Measurements from ENCODE around the gene KIR2DL4.
"Not testable (repeated sequence)": the region's sequence is repeated elsewhere in the genome, so short reads cannot be mapped to it uniquely, and the experiment has no call there.

KIR2DL4 gene

GRCh38 chr19:54828064-54828463, 24.7 kb downstream of the KIR2DL4 start:
- not testable (repeated sequence) for H3K36me3 Mint-ChIP-seq; H3K9me3 Mint-ChIP-seq; ATAC-seq; H3K27ac Mint-ChIP-seq; H3K4me3 Mint-ChIP-seq; DNase-seq (ENCODE audit: low spot score in 2 of 2); H3K4me1 Mint-ChIP-seq

- H3K36me3 Mint-ChIP-seq, H3K27ac Mint-ChIP-seq, H3K4me1 Mint-ChIP-seq: not testable (repeated sequence)
Observed at GRCh38 chr19:54832496-54832895, 29.1 kb downstream of the KIR2DL4 start, which contains the start of gene KIR2DS4. TSS of gene KIR2DS4 (plus strand) at chr19:54832676.

GRCh38 chr19:54835126-54835525, 31.7 kb downstream of the KIR2DL4 start:
- not testable (repeated sequence) for DNase-seq (ENCODE audit: low spot score in 2 of 2); H3K9me3 Mint-ChIP-seq; H3K36me3 Mint-ChIP-seq; H3K4me1 Mint-ChIP-seq; ATAC-seq; H3K4me3 Mint-ChIP-seq; H3K27ac Mint-ChIP-seq

More at GRCh38 chr19:54832496-54832895, 29.1 kb downstream of the KIR2DL4 start, which contains the start of gene KIR2DS4:
- H3K9me3 Mint-ChIP-seq; ATAC-seq; DNase-seq (ENCODE audit: low spot score in 2 of 2); H3K4me3 Mint-ChIP-seq: not testable (repeated sequence)

GRCh38 chr19:54837522-54837921, 34.1 kb downstream of the KIR2DL4 start:
- not testable (repeated sequence) for H3K9me3 Mint-ChIP-seq; ATAC-seq; DNase-seq (ENCODE audit: low spot score in 2 of 2); H3K4me1 Mint-ChIP-seq; H3K27ac Mint-ChIP-seq; H3K36me3 Mint-ChIP-seq; H3K4me3 Mint-ChIP-seq

- DNase-seq (ENCODE audit: low spot score in 2 of 2); H3K9me3 Mint-ChIP-seq; H3K4me1 Mint-ChIP-seq; ATAC-seq; H3K36me3 Mint-ChIP-seq; H3K27ac Mint-ChIP-seq; H3K4me3 Mint-ChIP-seq: not testable (repeated sequence)
Observed at GRCh38 chr19:54843171-54843570, 39.8 kb downstream of the KIR2DL4 start.

GRCh38 chr19:54850061-54850640, 46.7 kb downstream of the KIR2DL4 start, which contains the start of gene KIR3DL2:
TSS of gene KIR3DL2 (plus strand) at chr19:54850443. CDS start at chr19:54850476, 33 bp downstream.
- H3K4me1 Mint-ChIP-seq; H3K27ac Mint-ChIP-seq; ATAC-seq; DNase-seq (ENCODE audit: low spot score in 2 of 2); H3K36me3 Mint-ChIP-seq; H3K9me3 Mint-ChIP-seq: not testable (repeated sequence)
- H3K4me3 Mint-ChIP-seq: peak within 1 kb of the TSS; percentile 24

GRCh38 chr19:54850930-54851329, 47.5 kb downstream of the KIR2DL4 start:
- no peak overlapping the region for H3K27ac Mint-ChIP-seq

GRCh38 chr19:54851353-54851752, 47.9 kb downstream of the KIR2DL4 start:
- H3K27ac Mint-ChIP-seq: no peak overlapping the region
- H3K36me3 Mint-ChIP-seq: peaks cover 5% of the 10 kb centered on the region
- H3K4me1 Mint-ChIP-seq: no peaks in the 10 kb centered on the region
- ATAC-seq (no peak), DNase-seq (ENCODE audit: low spot score in 2 of 2) (no peak)
- no peak overlapping the region for H3K4me3 Mint-ChIP-seq
- H3K9me3 Mint-ChIP-seq: peaks cover 5% of the 10 kb centered on the region

More at GRCh38 chr19:54850930-54851329, 47.5 kb downstream of the KIR2DL4 start:
- Mint-ChIP-seq H3K4me3 (no peak overlapping the region), H3K4me1 (no peaks in the 10 kb centered on the region), H3K36me3 (peaks cover 5% of the 10 kb centered on the region), H3K9me3 (peaks cover 5% of the 10 kb centered on the region)
- DNase-seq (ENCODE audit: low spot score in 2 of 2): no peak
- ATAC-seq: no peak

- H3K36me3 Mint-ChIP-seq; H3K27ac Mint-ChIP-seq; H3K9me3 Mint-ChIP-seq; H3K4me3 Mint-ChIP-seq; H3K4me1 Mint-ChIP-seq; DNase-seq (ENCODE audit: low spot score in 2 of 2); ATAC-seq: not testable (repeated sequence)
Observed at GRCh38 chr19:54855241-54855640, 51.8 kb downstream of the KIR2DL4 start.

- not testable (repeated sequence) for H3K27ac Mint-ChIP-seq; H3K36me3 Mint-ChIP-seq; ATAC-seq; DNase-seq (ENCODE audit: low spot score in 2 of 2); H3K4me3 Mint-ChIP-seq; H3K9me3 Mint-ChIP-seq; H3K4me1 Mint-ChIP-seq
Observed at GRCh38 chr19:54858476-54858875, 55.1 kb downstream of the KIR2DL4 start.

GRCh38 chr19:54859421-54859820, 56.0 kb downstream of the KIR2DL4 start:
- ATAC-seq; H3K27ac Mint-ChIP-seq; H3K36me3 Mint-ChIP-seq; H3K4me3 Mint-ChIP-seq; H3K4me1 Mint-ChIP-seq; H3K9me3 Mint-ChIP-seq; DNase-seq (ENCODE audit: low spot score in 2 of 2): not testable (repeated sequence)

- not testable (repeated sequence) for H3K27ac Mint-ChIP-seq; DNase-seq (ENCODE audit: low spot score in 2 of 2); H3K4me3 Mint-ChIP-seq; H3K4me1 Mint-ChIP-seq; H3K9me3 Mint-ChIP-seq; ATAC-seq; H3K36me3 Mint-ChIP-seq
Observed at GRCh38 chr19:54863459-54863858, 60.0 kb downstream of the KIR2DL4 start.
